ENCODE data around the gene DCXR. TPM values are rescaled to one million over a fixed set of nuclear protein-coding genes. Genes with fewer than 3 reads are reported as not detected.

Gene DCXR
- total and polyA plus RNA-seq, 2 of the 4 experiments (the other 2 are of a cell fraction) = 36.6 to 139 TPM

DNA sequence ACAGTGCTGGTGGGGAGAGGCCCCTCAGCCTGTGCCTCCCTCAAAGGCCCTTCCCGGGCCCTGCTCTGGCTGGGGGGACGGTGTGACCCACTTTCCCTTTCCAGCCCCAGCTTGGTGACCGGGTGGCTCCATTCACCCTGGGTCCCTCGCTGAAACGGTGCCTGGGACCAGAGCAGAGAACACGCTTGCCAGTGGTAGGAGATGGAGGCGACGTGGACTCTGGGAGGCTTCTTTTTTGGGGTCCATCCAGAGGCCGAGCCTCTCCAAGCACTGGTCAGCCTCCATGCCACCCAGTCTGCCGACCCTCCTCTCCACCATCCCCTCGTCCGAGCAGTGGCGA, 22.6 kb downstream of the DCXR start:
- Histone ChIP-seq H2AK9ac (replicated peaks; ENCODE audit: low read depth, low read length, poor library complexity) (no peak overlapping the region), H3K36me3 (ENCODE audit: control insufficient read depth, insufficient read depth, low read length) (peaks cover 10% of the 10 kb centered on the region; the same call in 1 of the 2 replicates), H2BK120ac (ENCODE audit: low read depth, low read length) (no peak overlapping the region), H4K20me1 (ENCODE audit: insufficient read depth, low read length) (peaks cover under 1% of the 10 kb centered on the region; the same call in 1 of the 2 replicates), H4K8ac (ENCODE audit: low read depth in 2 of 2, low read length in 2 of 2) (no peak overlapping the region), H3K4me2 (ENCODE audit: low read depth, low read length) (no peak overlapping the region), H3K9me1 (ENCODE audit: insufficient read depth, low read length) (no peaks in the 10 kb centered on the region), H3K4ac (ENCODE audit: low read depth, low read length) (no peak overlapping the region), H4K91ac (ENCODE audit: insufficient read depth, low read depth, low read length) (no peak overlapping the region), H3K14ac (replicated peaks; ENCODE audit: low read depth, low read length) (no peak overlapping the region), H3K79me1 (ENCODE audit: low read depth in 1 of 2, low read length in 2 of 2) (peaks cover 0 to 8% of the 10 kb centered on the region in 2 experiments; a peak in 1 of 4 replicates), H3K9ac (ENCODE audit: low read depth, low read length) (no peak overlapping the region), H2BK15ac (ENCODE audit: low read depth, low read length) (no peak overlapping the region), H3K27ac (ENCODE audit: insufficient read depth, low read length) (no peak overlapping the region), H3K9me3 (ENCODE audit: control insufficient read depth, insufficient read depth, low read length) (no peaks in the 10 kb centered on the region), H4K5ac (ENCODE audit: low read depth, low read length) (no peak overlapping the region), H3K4me3 (ENCODE audit: insufficient read depth, low read depth, low read length) (no peak overlapping the region), H3K18ac (ENCODE audit: low read depth, low read length) (no peak overlapping the region), H2AK5ac (ENCODE audit: low read depth, low read length) (no peak overlapping the region), H2AFZ (replicated peaks; ENCODE audit: low read length, poor library complexity) (no peak overlapping the region), H3K56ac (ENCODE audit: extremely low read depth, insufficient read depth, low read length) (no peak overlapping the region), H3K27me3 (ENCODE audit: control insufficient read depth, insufficient read depth, low read length) (no peaks in the 10 kb centered on the region), H3K23ac (ENCODE audit: low read depth, low read length) (no peak overlapping the region), H3K4me1 (ENCODE audit: control insufficient read depth, insufficient read depth, low read length) (no peaks in the 10 kb centered on the region), H2BK5ac (ENCODE audit: low read depth, low read length, poor library complexity, severe bottlenecking) (no peak overlapping the region), H2BK20ac (ENCODE audit: low read depth, low read length) (no peak overlapping the region)
- ATAC-seq (ENCODE audit: low read depth) = no peak
- no TSS peak for BruUV-seq (replicated peaks)
- TF ChIP-seq RCOR1 (IDR thresholded peaks at IDR 0.05; ENCODE audit: insufficient replicate concordance, low read length) (no peak), SMC3 (IDR thresholded peaks at IDR 0.05; ENCODE audit: low read depth, low read length) (no peak), MAZ (IDR thresholded peaks at IDR 0.05; ENCODE audit: borderline replicate concordance, low read depth, low read length) (no peak), BHLHE40 (IDR thresholded peaks at IDR 0.05; ENCODE audit: low read depth, low read length) (no peak), FOS (IDR thresholded peaks at IDR 0.05; ENCODE audit: low read depth, low read length) (no peak), MAFK (IDR thresholded peaks at IDR 0.05; ENCODE audit: low read depth, low read length) (no peak), USF2 (IDR thresholded peaks at IDR 0.05; ENCODE audit: low read depth, low read length) (no peak)
- in situ Hi-C loops (cut with MboI; ENCODE audit: low sequenced_read_pairs) = loop anchor here (5.0 kb wide), 1 partner anchor 48 kb away; no protein-coding TSS in a partner anchor
- no peak for DNase-seq
- WGBS, 2 experiments (ENCODE audit: extremely low coverage in 2 of 2, insufficient read length in 1 of 2) = 84% methylated on average over 6 of the region's 13 CpGs; no CpG with 5 or more reads in 1 of the 2 experiments
- ChIA-PET POLR2A (ENCODE audit: unreplicated experiment) (no interaction called here), CTCF (no interaction called here)
- dilution Hi-C loops (cut with HindIII; ENCODE audit: low sequenced_read_pairs, unreplicated experiment) = no loop called here
- intact Hi-C loops (cut with micrococcal nuclease) = no loop called here

All from IMR-90 (cell line).